ENCODE measurements around the gene ZNF438.

GRCh38 chr10:30986053-30986555 is 45.6 kb downstream of the ZNF438 start:
- no peak for TF ChIP-seq RAD21 (IDR thresholded peaks at IDR 0.05; ENCODE audit: insufficient read depth, low read depth, low read length)
- no peak for TF ChIP-seq KDM1A (IDR thresholded peaks at IDR 0.05; ENCODE audit: borderline replicate concordance)
- TF ChIP-seq GABPA (IDR thresholded peaks at IDR 0.05; ENCODE audit: low read depth) = no peak
- TF ChIP-seq CTCF (IDR thresholded peaks at IDR 0.05 in 2 of 3, conservative IDR thresholded peaks at IDR 0.05 in 1 of 3; ENCODE audit: control insufficient read depth in 2 of 3, extremely low read depth in 1 of 3, insufficient read depth in 1 of 3, low read depth in 3 of 3, low read length in 3 of 3) = no peak
- no peak for TF ChIP-seq EZH2 (IDR thresholded peaks at IDR 0.05; ENCODE audit: borderline replicate concordance, control insufficient read depth, low read depth, low read length)
- no peak for TF ChIP-seq CEBPZ (IDR thresholded peaks at IDR 0.05; ENCODE audit: low read depth, low read length)
- TF ChIP-seq NR2C2 (IDR thresholded peaks at IDR 0.05; ENCODE audit: borderline replicate concordance, control insufficient read depth, insufficient read length, low read depth) = no peak
- TF ChIP-seq CREB1 (IDR thresholded peaks at IDR 0.05; ENCODE audit: low read depth) = no peak
- no peak for TF ChIP-seq TCF12 (IDR thresholded peaks at IDR 0.05; ENCODE audit: low read depth, low read length)
- no peak for TF ChIP-seq POLR2A (IDR thresholded peaks at IDR 0.05; ENCODE audit: low read depth, low read length)
